DND-41 (cell line): ENCODE data around the gene P4HA1.
"Not testable (repeated sequence)": the region's sequence is repeated elsewhere in the genome, so short reads cannot be mapped to it uniquely, and the experiment has no call there.

ENCODE experiments used
- EZH2 ChIP-seq: IDR thresholded peaks from 3 replicates; pipeline ENCODE4 v1.6.1; 2012; ENCODE audit warnings: borderline replicate concordance, low read depth, mild to moderate bottlenecking, moderate library complexity, low read length, inconsistent platforms; ENCODE audit not compliant: severe bottlenecking
- TF ChIP-seq, protein P1 (sequence below): IDR thresholded peaks from 2 replicates; pipeline ENCODE4 v1.5.1; 2012; ENCODE audit warnings: borderline replicate concordance, low read length, moderate library complexity, mild to moderate bottlenecking; ENCODE audit not compliant: poor library complexity, severe bottlenecking; ENCODE audit errors: extremely low read depth

DNA sequence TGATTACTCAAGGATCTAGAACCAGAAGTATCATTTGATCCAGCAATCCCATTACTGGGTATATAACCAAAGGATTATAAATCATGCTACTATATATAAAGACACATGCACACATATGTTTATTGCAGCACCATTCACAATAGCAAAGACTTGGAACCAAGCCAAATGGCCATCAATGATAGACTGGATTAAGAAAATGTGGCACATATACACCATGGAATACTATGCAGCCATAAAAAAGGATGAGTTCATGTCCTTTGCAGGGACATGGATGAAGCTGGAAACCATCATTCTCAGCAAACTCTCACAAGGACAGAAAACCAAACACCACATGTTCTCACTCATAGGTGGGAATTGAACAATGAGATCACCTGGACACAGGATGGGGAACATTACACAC is 101.2 kb downstream of the P4HA1 start:
- TF ChIP-seq, protein P1, sequence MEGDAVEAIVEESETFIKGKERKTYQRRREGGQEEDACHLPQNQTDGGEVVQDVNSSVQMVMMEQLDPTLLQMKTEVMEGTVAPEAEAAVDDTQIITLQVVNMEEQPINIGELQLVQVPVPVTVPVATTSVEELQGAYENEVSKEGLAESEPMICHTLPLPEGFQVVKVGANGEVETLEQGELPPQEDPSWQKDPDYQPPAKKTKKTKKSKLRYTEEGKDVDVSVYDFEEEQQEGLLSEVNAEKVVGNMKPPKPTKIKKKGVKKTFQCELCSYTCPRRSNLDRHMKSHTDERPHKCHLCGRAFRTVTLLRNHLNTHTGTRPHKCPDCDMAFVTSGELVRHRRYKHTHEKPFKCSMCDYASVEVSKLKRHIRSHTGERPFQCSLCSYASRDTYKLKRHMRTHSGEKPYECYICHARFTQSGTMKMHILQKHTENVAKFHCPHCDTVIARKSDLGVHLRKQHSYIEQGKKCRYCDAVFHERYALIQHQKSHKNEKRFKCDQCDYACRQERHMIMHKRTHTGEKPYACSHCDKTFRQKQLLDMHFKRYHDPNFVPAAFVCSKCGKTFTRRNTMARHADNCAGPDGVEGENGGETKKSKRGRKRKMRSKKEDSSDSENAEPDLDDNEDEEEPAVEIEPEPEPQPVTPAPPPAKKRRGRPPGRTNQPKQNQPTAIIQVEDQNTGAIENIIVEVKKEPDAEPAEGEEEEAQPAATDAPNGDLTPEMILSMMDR = not testable (repeated sequence)
- TF ChIP-seq EZH2 = not testable (repeated sequence)
